NCI-H2196 (cell line): ENCODE results near the gene PELI2.
A peak's percentile ranks its signal among the peaks of the same experiment; 100 is the strongest.

Source experiments
- DNase-seq: peaks from one replicate; lab custom pipeline; 2025; ENCODE audit not compliant: unreplicated experiment; lab: John Stamatoyannopoulos, UW

The PELI2 gene

GRCh38 chr14:56118611-56119181 is 485 bp downstream of the PELI2 start:
- DNase-seq, result no peak

DNA sequence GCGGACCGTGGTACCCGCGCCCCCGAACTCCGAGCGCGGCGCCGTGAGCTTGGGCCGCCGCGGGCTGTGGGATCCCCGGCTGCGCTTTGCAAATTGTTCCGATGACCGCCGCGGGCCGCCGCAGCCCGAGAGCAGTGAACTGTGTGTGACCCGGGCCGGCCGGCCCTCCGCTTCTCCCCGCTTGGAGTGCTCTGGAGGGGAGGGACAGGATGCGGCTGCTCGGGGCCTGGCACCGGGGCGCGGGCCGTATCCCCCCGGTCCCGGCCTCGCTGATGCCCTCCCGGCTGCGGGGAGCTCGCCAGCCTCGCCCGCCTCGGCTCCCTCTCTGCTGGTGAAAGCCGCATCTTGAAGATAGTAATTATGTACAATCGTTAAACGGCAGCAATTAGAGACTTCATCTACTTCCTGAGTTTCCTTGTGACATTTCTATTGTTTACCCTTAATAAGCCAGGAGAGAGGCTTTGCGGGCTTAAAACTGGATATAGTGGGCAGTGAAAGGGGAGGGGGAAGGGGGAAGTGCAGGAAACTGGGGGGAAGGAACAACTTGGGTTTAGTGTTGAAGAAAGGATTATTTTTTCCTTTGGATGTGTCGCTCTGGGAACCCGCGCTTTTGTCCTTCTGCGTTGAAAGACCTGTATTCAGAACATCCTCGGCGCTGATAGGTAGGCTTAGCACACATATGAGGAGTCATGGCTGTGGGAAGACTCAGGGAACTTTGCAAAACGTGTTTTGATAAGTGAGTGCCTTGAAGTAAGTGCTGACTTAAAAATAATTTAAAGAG is 1.2 kb downstream of the PELI2 start:
- DNase-seq, result peak; percentile 30

DNA sequence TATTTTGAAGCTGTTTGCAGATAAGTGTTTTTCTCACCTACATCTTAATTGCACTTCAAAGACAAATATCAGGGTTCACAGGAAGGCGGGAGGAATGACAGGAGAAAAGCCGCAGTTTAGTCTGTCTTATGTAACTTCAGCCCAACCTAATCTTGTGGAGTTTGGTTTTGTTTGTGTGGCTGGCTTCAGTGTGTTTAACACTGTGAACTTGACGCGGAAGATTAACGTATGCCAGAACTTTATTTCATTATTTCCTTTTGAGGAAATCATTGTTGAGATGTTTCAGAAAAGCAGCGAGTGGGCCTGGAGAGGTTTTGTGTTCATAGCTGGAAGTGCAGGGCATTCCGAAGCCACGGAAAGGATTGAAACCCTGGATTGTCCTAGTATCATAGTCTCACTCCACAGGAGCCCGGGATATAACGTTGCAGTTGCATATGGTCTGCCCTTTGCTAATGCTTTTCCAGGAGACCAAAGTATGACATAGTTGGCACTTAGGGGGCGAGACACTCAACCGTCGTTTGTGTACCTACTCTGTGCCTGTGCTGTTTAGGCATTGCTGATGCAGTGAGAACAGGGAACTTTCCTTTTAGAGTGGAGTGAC is 2.0 kb downstream of the PELI2 start:
- no peak for DNase-seq

GRCh38 chr14:56121816-56122215 is 3.6 kb downstream of the PELI2 start:
- DNase-seq, result no peak

DNA sequence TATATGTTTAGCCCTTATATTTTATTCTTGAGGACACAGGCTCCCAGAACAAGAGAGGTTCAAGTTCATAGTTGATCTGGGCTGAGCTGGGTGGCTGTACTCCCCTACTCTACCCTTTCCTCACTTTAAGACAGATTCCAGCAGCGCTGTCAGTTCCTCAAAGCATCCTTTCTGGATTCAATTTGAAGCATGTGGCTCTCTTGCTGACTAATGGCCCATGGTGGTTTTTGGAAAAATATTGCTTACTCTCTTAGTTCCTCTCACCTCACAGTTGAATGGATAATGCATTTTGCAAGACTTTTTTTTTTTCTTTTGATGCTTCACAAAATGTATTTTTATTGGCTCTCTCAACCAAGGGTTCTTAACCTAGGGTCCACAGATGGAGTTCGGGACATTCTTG is 4.1 kb downstream of the PELI2 start:
- DNase-seq, result no peak

GRCh38 chr14:56124327-56124726 is 6.1 kb downstream of the PELI2 start:
- no peak for DNase-seq

DNA sequence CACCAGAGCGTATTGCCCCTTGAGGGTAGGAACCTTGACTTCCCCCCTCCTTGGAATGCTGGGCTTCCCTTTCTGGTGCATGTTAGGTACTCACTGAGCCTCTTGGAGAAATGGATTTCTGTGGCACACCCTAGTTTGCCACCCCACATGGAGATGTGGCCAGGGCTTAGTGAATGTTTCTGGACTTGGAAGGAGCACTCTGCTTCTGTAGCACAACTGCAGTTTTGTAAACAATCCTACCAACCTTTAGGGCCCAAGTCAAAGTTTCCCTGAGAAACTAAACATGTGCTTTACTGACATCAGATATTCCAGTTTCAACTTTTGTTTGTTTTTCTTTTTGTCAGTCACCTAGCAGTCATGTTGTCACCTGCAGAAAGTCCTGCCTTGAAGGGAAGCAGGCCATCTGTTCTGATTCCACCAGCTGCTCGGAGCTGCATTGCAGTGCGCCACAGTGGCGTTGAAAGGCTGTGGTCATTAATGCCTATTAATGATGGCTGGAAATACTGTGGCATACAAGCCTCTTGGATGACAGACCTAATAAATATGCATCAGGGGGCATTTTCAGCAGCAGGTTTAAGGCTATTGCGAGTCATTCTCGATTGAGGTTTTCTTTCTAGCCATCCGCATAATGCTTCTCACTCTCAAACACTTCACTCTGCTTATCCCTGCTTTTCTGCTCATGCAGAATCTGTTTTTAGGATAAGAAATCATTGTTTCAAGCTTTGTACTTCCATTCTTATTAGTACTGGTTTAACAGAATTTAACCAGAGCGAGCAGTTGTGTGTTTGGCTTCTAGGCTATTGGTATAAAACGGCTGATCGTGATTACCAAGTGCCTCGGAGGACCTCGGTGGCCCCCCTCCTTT is 7.8 kb downstream of the PELI2 start:
- DNase-seq, result no peak

GRCh38 chr14:56126637-56126913 is 8.4 kb downstream of the PELI2 start:
- DNase-seq, result no peak

DNA sequence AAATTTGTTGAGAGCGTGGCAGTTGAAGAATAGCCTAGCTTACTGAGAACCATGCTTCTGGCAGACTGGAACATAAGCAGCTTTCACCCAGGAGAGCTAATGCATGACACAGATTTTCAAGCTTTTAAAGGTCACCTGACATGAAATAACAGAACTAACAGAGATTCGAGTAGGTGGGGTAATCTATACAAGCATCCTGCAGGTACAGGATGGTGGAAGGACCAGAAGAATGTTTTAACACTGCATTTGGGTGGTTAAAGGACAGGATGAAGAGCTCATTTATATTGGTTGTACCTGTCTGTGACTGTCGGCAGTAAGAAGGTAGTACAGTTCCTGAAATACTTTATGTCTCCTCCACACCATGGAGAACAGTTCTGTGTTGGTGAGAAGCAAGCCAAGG is 8.9 kb downstream of the PELI2 start:
- DNase-seq, result no peak

DNA sequence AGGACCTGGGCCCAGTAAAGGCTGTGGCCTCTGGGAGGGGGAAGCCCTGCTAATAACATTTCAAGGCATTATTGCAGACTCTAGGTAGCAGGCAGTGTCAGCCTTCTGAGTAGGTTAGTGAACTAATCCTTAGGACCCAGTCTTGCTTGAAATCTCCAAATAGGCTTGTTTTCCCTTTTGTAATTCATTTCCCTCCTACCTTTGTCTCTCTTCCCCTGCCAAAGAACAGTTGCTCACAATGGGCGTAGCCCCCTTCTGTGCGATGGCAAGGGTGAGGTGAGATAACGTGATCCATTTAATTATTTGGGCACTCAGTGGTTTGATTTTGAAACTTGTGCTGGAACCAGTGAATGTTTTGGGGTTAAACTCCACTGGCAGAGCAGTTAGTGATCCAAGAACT is 10.9 kb downstream of the PELI2 start:
- DNase-seq, result no peak

DNA sequence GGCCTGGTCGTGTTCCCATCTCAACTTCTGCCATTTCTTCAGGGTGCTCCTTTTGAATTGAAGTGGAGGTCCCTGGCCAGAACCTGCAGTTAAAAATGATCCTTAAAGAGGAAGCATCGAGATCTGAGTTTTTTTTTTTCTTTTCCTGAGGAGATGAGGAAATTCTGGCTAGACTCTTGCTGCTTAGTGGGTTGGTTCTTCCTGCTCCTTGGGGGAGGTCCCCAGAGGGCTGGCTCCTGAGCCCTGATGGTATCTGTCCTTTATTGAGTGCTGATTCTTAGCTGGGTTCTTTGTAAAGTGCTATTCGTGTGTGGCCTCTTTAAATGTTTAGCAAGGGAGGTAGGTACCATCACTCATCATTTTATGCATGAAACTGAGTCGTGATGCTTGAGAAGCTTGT is 11.7 kb downstream of the PELI2 start:
- DNase-seq, result no peak

GRCh38 chr14:56131004-56131864 is 13.0 kb downstream of the PELI2 start:
- peak; percentile 27 for DNase-seq

- DNase-seq, result no peak
Measured at GRCh38 chr14:56131865-56132833, 13.9 kb downstream of the PELI2 start.

DNA sequence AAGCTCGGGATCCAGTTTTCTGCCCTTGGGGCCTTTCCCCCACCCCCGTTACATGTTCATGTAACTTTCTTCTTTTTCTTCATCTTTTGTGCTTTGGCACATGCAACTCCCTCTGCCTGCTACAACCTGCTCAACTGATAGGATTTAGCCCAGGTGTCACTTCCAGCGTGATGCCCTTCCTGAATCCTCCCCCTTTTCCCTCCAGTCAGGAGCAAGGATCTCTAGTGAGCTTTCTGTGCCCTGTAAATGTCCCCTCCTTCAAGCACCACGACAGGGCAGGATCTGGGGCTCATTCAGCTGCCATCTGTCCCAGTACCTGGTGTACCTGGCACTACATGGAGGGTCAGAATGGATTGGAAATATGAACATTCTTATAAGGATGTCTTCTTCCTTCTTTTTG is 15.3 kb downstream of the PELI2 start:
- DNase-seq, result no peak

GRCh38 chr14:56135001-56135400 is 16.8 kb downstream of the PELI2 start:
- no peak for DNase-seq

- no peak for DNase-seq
Measured at GRCh38 chr14:56135668-56136067, 17.5 kb downstream of the PELI2 start.

DNA sequence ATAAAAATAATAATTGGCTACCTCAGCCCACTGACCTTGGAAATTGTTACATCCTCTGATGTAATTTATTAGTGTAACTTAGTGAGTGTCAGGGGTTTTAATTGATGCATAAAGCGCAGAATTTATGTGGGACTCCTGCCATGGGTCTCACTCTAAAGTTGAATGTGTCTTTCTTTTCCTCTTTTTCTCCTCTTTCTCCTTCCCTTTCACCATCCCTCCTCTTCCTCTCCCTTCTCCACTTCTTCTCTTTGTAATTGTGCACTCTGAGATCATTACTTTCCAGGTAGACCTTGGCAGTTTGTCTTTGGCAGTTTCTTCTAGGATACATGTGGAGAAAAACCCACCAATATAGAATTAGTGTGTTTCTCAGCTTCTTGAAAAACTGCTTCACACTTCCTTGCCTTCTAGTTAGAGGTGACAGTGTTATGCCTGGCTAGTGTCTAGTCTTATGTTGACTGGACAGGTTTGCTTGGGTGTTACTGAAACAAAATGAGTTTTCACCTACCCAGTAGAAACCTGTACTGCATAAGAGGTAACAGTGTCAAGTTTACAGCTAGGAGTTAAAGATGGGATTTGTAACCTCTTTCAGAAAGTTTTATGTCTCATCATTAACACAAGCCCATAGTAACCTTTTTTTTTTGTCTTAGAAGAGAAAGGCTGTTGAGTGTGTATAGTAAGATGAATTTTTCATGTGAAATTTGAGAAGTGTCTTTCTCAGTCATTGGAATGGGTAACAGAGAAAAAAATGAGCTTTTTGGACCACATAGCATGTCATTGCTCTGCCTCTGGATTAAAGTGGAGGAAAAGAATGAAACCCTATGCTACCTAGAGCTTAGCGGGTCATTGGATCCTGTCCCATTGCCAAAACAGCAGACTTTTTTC is 18.6 kb downstream of the PELI2 start:
- DNase-seq, result no peak

GRCh38 chr14:56137453-56137807 is 19.2 kb downstream of the PELI2 start:
- DNase-seq, result no peak

DNA sequence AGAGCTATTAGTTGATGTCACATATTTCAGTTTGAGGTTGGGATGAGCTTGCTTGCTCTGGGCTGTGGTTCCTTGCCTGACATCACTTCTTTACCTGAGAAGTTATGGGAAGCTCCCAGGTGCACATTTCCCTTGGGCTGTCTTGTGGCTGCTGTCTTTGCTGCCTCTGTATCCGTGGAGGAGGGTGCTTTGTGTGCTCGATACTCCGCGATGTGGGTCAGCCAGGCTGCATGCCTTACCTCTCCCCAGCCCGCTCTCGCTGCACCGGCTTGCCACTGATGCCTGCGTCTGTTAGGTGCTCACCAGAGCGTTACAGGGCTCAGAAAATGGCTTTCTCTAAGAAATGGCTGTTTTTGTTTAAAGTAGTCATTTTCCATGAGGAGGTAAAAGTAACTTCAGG is 19.6 kb downstream of the PELI2 start:
- no peak for DNase-seq
